A549 (cell line): ENCODE results near the gene G2E3.

ENCODE experiments used
- BHLHE40 ChIP-seq: IDR thresholded peaks from 2 replicates; pipeline ENCODE4 v1.6.1; 2012; ENCODE audit warnings: low read depth, low read length, inconsistent platforms
- CHD2 ChIP-seq: fragments of 150-350 bp; IDR thresholded peaks from 2 replicates; pipeline ENCODE4 v1.6.1; 2014; ENCODE audit warnings: low read length; ENCODE audit not compliant: partially characterized antibody
- CHD4 ChIP-seq: fragments of 200-600 bp; sonication (generic); IDR thresholded peaks from 2 replicates; pipeline ENCODE4 v1.6.1; 2016; ENCODE audit warnings: antibody characterized with exemption, mild to moderate bottlenecking, borderline replicate concordance
- CTCF ChIP-seq: fragments of >200 bp; sonication (Bioruptor Twin); formaldehyde crosslinking; IDR thresholded peaks from 3 replicates; pipeline ENCODE4 v1.5.1; 2016
- EP300 ChIP-seq, 2 experiments: fragments of >200 bp; sonication (Bioruptor Twin); formaldehyde crosslinking; IDR thresholded peaks; 2 replicates in 1 of 2; 3 replicates in 1 of 2; pipeline ENCODE4 v1.6.1; 2016 to 2017
- FOSL2 ChIP-seq, 2 experiments: fragments of 450-650 bp in 1 of 2; fragments of >200 bp in 1 of 2; sonication (Bioruptor Twin) in 1 of 2; formaldehyde crosslinking; IDR thresholded peaks; 2 replicates each; pipeline versions ENCODE4 v1.5.0 to v1.6.1; 2016 to 2020; ENCODE audit warnings: mild to moderate bottlenecking in 1 of 2, moderate library complexity in 1 of 2
- JUN ChIP-seq, 2 experiments: fragments of >200 bp; sonication (Bioruptor Twin); formaldehyde crosslinking; IDR thresholded peaks; 2 replicates in 1 of 2; 3 replicates in 1 of 2; pipeline ENCODE4 v1.6.1; 2016 to 2017
- MAFK ChIP-seq: fragments of 450-650 bp; IDR thresholded peaks from 2 replicates; pipeline ENCODE4 v1.6.1; 2014; ENCODE audit not compliant: partially characterized antibody
- PHF8 ChIP-seq: fragments of 200-600 bp; sonication (generic); IDR thresholded peaks from 2 replicates; pipeline ENCODE4 v1.6.1; 2016; ENCODE audit warnings: low read depth, mild to moderate bottlenecking, antibody characterized with exemption, moderate library complexity, borderline replicate concordance
- POLR2A ChIP-seq: IDR thresholded peaks from 2 replicates; pipeline ENCODE4 v1.6.1; 2012; ENCODE audit warnings: mild to moderate bottlenecking, low read length
- POLR2AphosphoS2 ChIP-seq: conservative IDR thresholded peaks from 2 replicates; pipeline ENCODE4 v1.6.1; 2012; ENCODE audit warnings: low read length, improper control_type of control experiment, inconsistent platforms
- TF ChIP-seq, protein P1 (sequence below): fragments of 150-350 bp; IDR thresholded peaks from 2 replicates; pipeline ENCODE4 v1.6.1; 2014; ENCODE audit warnings: low read depth, mild to moderate bottlenecking, low read length
- TF ChIP-seq, protein P2 (sequence below): IDR thresholded peaks from 2 replicates; pipeline ENCODE4 v1.6.1; 2012
- TF ChIP-seq, protein P3 (sequence below): IDR thresholded peaks from 2 replicates; pipeline ENCODE4 v1.6.1; 2012

DNA sequence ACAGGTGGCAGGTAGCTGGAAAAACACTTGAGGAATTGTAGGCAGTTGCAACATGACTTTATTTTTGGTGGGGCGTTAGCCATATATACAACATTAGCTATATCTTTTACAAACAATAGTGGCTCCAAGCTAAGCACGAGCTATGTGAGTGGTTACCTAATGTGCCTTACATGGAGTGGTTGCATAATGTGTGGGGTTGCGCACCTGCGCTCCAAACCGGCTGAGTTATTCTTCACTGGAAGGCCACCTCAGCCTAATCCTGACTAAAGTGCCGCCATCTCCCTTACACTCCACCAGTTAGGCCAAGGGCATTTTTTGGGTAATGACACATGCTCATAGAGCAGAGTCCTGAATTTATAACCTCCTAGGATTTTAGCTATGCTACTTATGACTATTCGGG lies 31.8 kb upstream of the G2E3 start:
- no peak for TF ChIP-seq BHLHE40
- TF ChIP-seq PHF8: no peak
- no peak for TF ChIP-seq CTCF
- no peak for TF ChIP-seq FOSL2 (IDR thresholded peaks at IDR 0.05)
- TF ChIP-seq FOSL2 (CRISPR knock-in tag; IDR thresholded peaks at IDR 0.05): no peak
- no peak for TF ChIP-seq POLR2A
- no peak for TF ChIP-seq EP300 (IDR thresholded peaks at IDR 0.05)
- TF ChIP-seq CHD4: no peak
- no peak for TF ChIP-seq CHD2
- TF ChIP-seq, protein P1, sequence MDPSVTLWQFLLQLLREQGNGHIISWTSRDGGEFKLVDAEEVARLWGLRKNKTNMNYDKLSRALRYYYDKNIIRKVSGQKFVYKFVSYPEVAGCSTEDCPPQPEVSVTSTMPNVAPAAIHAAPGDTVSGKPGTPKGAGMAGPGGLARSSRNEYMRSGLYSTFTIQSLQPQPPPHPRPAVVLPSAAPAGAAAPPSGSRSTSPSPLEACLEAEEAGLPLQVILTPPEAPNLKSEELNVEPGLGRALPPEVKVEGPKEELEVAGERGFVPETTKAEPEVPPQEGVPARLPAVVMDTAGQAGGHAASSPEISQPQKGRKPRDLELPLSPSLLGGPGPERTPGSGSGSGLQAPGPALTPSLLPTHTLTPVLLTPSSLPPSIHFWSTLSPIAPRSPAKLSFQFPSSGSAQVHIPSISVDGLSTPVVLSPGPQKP: no peak
- TF ChIP-seq JUN (IDR thresholded peaks at IDR 0.05): no peak
- TF ChIP-seq, protein P2, sequence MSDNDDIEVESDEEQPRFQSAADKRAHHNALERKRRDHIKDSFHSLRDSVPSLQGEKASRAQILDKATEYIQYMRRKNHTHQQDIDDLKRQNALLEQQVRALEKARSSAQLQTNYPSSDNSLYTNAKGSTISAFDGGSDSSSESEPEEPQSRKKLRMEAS: no peak
- TF ChIP-seq POLR2AphosphoS2: no peak
- TF ChIP-seq MAFK: no peak
- TF ChIP-seq, protein P3, sequence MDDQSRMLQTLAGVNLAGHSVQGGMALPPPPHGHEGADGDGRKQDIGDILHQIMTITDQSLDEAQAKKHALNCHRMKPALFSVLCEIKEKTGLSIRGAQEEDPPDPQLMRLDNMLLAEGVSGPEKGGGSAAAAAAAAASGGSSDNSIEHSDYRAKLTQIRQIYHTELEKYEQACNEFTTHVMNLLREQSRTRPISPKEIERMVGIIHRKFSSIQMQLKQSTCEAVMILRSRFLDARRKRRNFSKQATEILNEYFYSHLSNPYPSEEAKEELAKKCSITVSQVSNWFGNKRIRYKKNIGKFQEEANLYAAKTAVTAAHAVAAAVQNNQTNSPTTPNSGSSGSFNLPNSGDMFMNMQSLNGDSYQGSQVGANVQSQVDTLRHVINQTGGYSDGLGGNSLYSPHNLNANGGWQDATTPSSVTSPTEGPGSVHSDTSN: no peak
